Kidney (tissue), 14 donors: ENCODE measurements around the gene PAFAH1B2. TPM values are rescaled to one million over a fixed set of nuclear protein-coding genes. Genes with fewer than 3 reads are reported as not detected.
A peak's percentile ranks its signal among the peaks of the same experiment; 100 is the strongest.
"Not testable (repeated sequence)": the region's sequence is repeated elsewhere in the genome, so short reads cannot be mapped to it uniquely, and the experiment has no call there.

Experiments
- DNase-seq, 5 donors: peaks; one replicate each; pipeline ENCODE4 v3.0.0-alpha.2; 2013 to 2020
- FAIRE-seq: peaks from 2 replicates; lab custom pipeline; 2012; peaks lifted over from hg19 to GRCh38; lab: Jason Lieb, UNC
- H3K27ac ChIP-seq, 2 donors: one replicate each; pipeline ENCODE4 v1.7.0; 2013; ENCODE audit warnings: low read depth in 2 of 2, low read length in 2 of 2, inconsistent platforms in 1 of 2
- H3K27me3 ChIP-seq: one replicate; pipeline ENCODE4 v1.7.1; 2013; ENCODE audit warnings: low read length, inconsistent platforms; ENCODE audit not compliant: control insufficient read depth, insufficient read depth
- H3K36me3 ChIP-seq, 3 donors: one replicate each; pipeline versions ENCODE4 v1.7.0 to v1.7.1; 2013; ENCODE audit warnings: low read length in 3 of 3, control low read depth in 1 of 3, inconsistent platforms in 1 of 3; ENCODE audit not compliant: insufficient read depth in 3 of 3, control insufficient read depth in 2 of 3
- H3K4me1 ChIP-seq, 3 donors: one replicate each; pipeline versions ENCODE4 v1.7.0 to v1.7.1; 2013; ENCODE audit warnings: low read length in 3 of 3, inconsistent platforms in 1 of 3, low read depth in 1 of 3; ENCODE audit not compliant: control insufficient read depth in 2 of 3, insufficient read depth in 2 of 3
- H3K4me3 ChIP-seq, 3 donors: one replicate each; pipeline versions ENCODE4 v1.7.0 to v1.8.1; 2013; ENCODE audit warnings: low read length in 3 of 3, control low read depth in 1 of 3, inconsistent platforms in 1 of 3
- H3K9ac ChIP-seq, 3 donors: one replicate each; pipeline versions ENCODE4 v1.7.0 to v1.7.1; 2013; ENCODE audit warnings: low read length in 3 of 3, control low read depth in 1 of 3, inconsistent platforms in 1 of 3
- H3K9me3 ChIP-seq, 3 donors: one replicate each; pipeline versions ENCODE4 v1.7.0 to v1.7.1; 2013; ENCODE audit warnings: low read length in 3 of 3, control low read depth in 1 of 3, inconsistent platforms in 1 of 3; ENCODE audit not compliant: control insufficient read depth in 2 of 3, insufficient read depth in 1 of 3
- CTCF ChIP-seq: IDR thresholded peaks from 3 replicates; pipeline ENCODE4 v1.5.1; 2012; ENCODE audit warnings: mild to moderate bottlenecking, moderate library complexity, borderline replicate concordance; ENCODE audit not compliant: insufficient read depth; ENCODE audit errors: extremely low read depth
- intact Hi-C: fragments of 100-400 bp; cut with DNase I; formaldehyde crosslinking; loops from one replicate; pipeline ENCODE4 v1.11.1; 2022
- polyA plus RNA-seq: library from polyadenylated mRNA; stranded (reverse); fragments of 350-450 nt; fragmentation: Illumina TruSeq; extraction: RNeasy Lipid Tissue Mini Kit (QIAGEN cat#74804); gene quantifications from one replicate; pipeline ENCODE4 v1.2.3, GENCODE V29; 2014; ENCODE audit warnings: low read depth, low replicate concordance; ENCODE audit not compliant: insufficient read depth
- total RNA-seq: library from RNA; stranded (reverse); fragmentation: NEBNext Ultra II Directional; extraction: Animal tissue kit (Norgen Biotek cat#: 25700); gene quantifications from one replicate; pipeline ENCODE4 v1.2.1, GENCODE V29; 2021
- donor health status: control.
- donor health status: control.
- donor health status: control.
- donor health status: control.
- donor health status: control.
- donor health status: DM: yes; HTN: yes; CAD: no.
- donor health status: Normal renal cell carcinoma (clear cell type).

Gene PAFAH1B2
- total and polyA plus RNA-seq, 2 donors from 2014 or later: 29.4 to 90.2 TPM

- Histone ChIP-seq H3K27ac (peak overlapping the region; percentile 4 to 94), H3K9ac (no peak overlapping the region), H3K9me3 (no peaks in the 10 kb centered on the region), H3K4me1 (no peaks in the 10 kb centered on the region), H3K4me3 (peak overlapping the region in 2 of 3 donors; percentile 34 to 63), H3K27me3 (no peaks in the 10 kb centered on the region), H3K36me3 (peaks cover 0 to 11% (median 4%) of the 10 kb centered on the region in 3 donors)
- intact Hi-C loops: no loop called here
- TF ChIP-seq CTCF: no peak
- no peak for FAIRE-seq
- no peak for DNase-seq
Measured at GRCh38 chr11:117203069-117203407, 59.0 kb downstream of the PAFAH1B2 start.

GRCh38 chr11:117204283-117205080 lies 60.4 kb downstream of the PAFAH1B2 start:
- Histone ChIP-seq H3K27me3 (no peaks in the 10 kb centered on the region), H3K27ac (peak overlapping the region; percentile 22 to 94), H3K9ac (no peak overlapping the region), H3K4me3 (no peak overlapping the region), H3K9me3 (no peaks in the 10 kb centered on the region), H3K36me3 (peaks cover 0 to 11% (median 4%) of the 10 kb centered on the region in 3 donors), H3K4me1 (no peaks in the 10 kb centered on the region)
- TF ChIP-seq CTCF: no peak
- intact Hi-C loops: no loop called here
- FAIRE-seq: no peak
- DNase-seq: peak in 1 of 5 donors; percentile 79

- intact Hi-C loops: no loop called here
Measured at GRCh38 chr11:117205211-117205818, 61.2 kb downstream of the PAFAH1B2 start.

GRCh38 chr11:117206111-117206510 lies 62.0 kb downstream of the PAFAH1B2 start:
- H3K4me1 ChIP-seq, H3K9me3 ChIP-seq, DNase-seq, H3K4me3 ChIP-seq, H3K9ac ChIP-seq, intact Hi-C loops, FAIRE-seq, H3K27me3 ChIP-seq, H3K27ac ChIP-seq: not testable (repeated sequence)
- H3K36me3 ChIP-seq: peaks cover 0 to 11% (median 4%) of the 10 kb centered on the region in 3 donors

More at GRCh38 chr11:117205211-117205818, 61.2 kb downstream of the PAFAH1B2 start:
- no peak for TF ChIP-seq CTCF
- Histone ChIP-seq H3K9ac (no peak overlapping the region), H3K27me3 (no peaks in the 10 kb centered on the region), H3K9me3 (no peaks in the 10 kb centered on the region), H3K4me3 (no peak overlapping the region), H3K36me3 (peaks cover 0 to 11% (median 4%) of the 10 kb centered on the region in 3 donors), H3K27ac (peak overlapping the region in 1 of 2 donors; percentile 16), H3K4me1 (no peaks in the 10 kb centered on the region)
- no peak for FAIRE-seq
- no peak for DNase-seq

- peaks cover 0 to 11% (median 4%) of the 10 kb centered on the region in 3 donors for H3K36me3 ChIP-seq
- H3K9ac ChIP-seq, H3K9me3 ChIP-seq, DNase-seq, H3K4me3 ChIP-seq, intact Hi-C loops, H3K4me1 ChIP-seq, H3K27ac ChIP-seq, H3K27me3 ChIP-seq, FAIRE-seq: not testable (repeated sequence)
Measured at GRCh38 chr11:117206859-117207258, 62.8 kb downstream of the PAFAH1B2 start.

- H3K9ac ChIP-seq, intact Hi-C loops, H3K9me3 ChIP-seq, FAIRE-seq, DNase-seq, H3K27me3 ChIP-seq, H3K27ac ChIP-seq, H3K4me3 ChIP-seq, H3K4me1 ChIP-seq: not testable (repeated sequence)
- H3K36me3 ChIP-seq: peaks cover 0 to 11% (median 4%) of the 10 kb centered on the region in 3 donors
Measured at GRCh38 chr11:117207481-117207880, 63.4 kb downstream of the PAFAH1B2 start.
